SK-N-SH (cell line): ENCODE data around the gene HSPA1L. TPM values are rescaled to one million over a fixed set of nuclear protein-coding genes. Genes with fewer than 3 reads are reported as not detected.

Experiments
- CTCF ChIA-PET: fragments of 300-600, 350-600 bp; formaldehyde crosslinking; extraction: SDS; loops from one replicate; lab custom pipeline; 2021; lab: Yijun Ruan, JAX
- POLR2A ChIA-PET: fragments of 350-600 bp; sonication (Branson Sonifier 250); formaldehyde crosslinking; extraction: SDS; loops from one replicate; lab custom pipeline; 2020; ENCODE audit warnings: antibody characterized with exemption, inconsistent platforms; lab: Yijun Ruan, JAX
- DNase-seq: peaks from one replicate; pipeline ENCODE4 v3.0.0; 2012
- H2AFZ ChIP-seq: fragments of 200-600 bp; sonication (generic); 2 replicates; pipeline ENCODE4 v1.8.1; 2016; ENCODE audit warnings: antibody characterized with exemption, mild to moderate bottlenecking, low read depth
- H3F3A ChIP-seq: fragments of 200-600 bp; sonication (generic); replicated peaks from 2 replicates; pipeline ENCODE3; 2016; ENCODE audit warnings: antibody characterized with exemption, mild to moderate bottlenecking; ENCODE audit not compliant: insufficient read depth
- H3K27ac ChIP-seq, 2 experiments: fragments of 200-500 bp in 1 of 2; fragments of 200-600 bp in 1 of 2; sonication (Bioruptor generic) in 1 of 2; sonication (generic), shearing (Covaris generic) in 1 of 2; 2 replicates each; pipeline versions ENCODE4 v1.5.1 to v1.6.1; 2014 to 2016; ENCODE audit warnings: low read depth in 2 of 2, inconsistent platforms in 1 of 2, low read length in 1 of 2, mild to moderate bottlenecking in 1 of 2, mixed read lengths in 1 of 2
- H3K27me3 ChIP-seq: fragments of 200-600 bp; sonication (generic), shearing (Covaris generic); 2 replicates; pipeline ENCODE4 v1.6.1; 2016; ENCODE audit warnings: mixed run types; ENCODE audit not compliant: insufficient read depth
- H3K36me3 ChIP-seq, 2 experiments: fragments of 200-500 bp in 1 of 2; fragments of 200-600 bp in 1 of 2; sonication (Bioruptor generic) in 1 of 2; sonication (generic) in 1 of 2; replicated peaks in 1 of 2; 2 replicates each; pipeline versions ENCODE3 to v1.5.1; 2014 to 2016; ENCODE audit warnings: low read length in 1 of 2, mild to moderate bottlenecking in 1 of 2; ENCODE audit not compliant: insufficient read depth in 2 of 2, control insufficient read depth in 1 of 2
- H3K4me1 ChIP-seq, 2 experiments: fragments of 200-500 bp in 1 of 2; fragments of 200-600 bp in 1 of 2; sonication (Bioruptor generic) in 1 of 2; sonication (generic), shearing (Covaris generic) in 1 of 2; 2 replicates each; pipeline versions ENCODE4 v1.5.1 to v1.6.1; 2014 to 2016; ENCODE audit warnings: low read depth in 1 of 2, low read length in 1 of 2, mixed run types in 1 of 2; ENCODE audit not compliant: insufficient read depth in 2 of 2, control insufficient read depth in 1 of 2
- H3K4me2 ChIP-seq: fragments of 200-600 bp; sonication (generic), shearing (Covaris generic); 2 replicates; pipeline ENCODE4 v1.6.1; 2017; ENCODE audit warnings: mixed run types
- H3K4me3 ChIP-seq, 2 experiments: fragments of 200-500 bp in 1 of 2; fragments of 200-600 bp in 1 of 2; sonication (Bioruptor generic) in 1 of 2; sonication (generic), shearing (Covaris generic) in 1 of 2; 2 replicates each; pipeline versions ENCODE4 v1.5.1 to v1.8.1; 2014 to 2016; ENCODE audit warnings: low read depth in 2 of 2, inconsistent platforms in 1 of 2, low read length in 1 of 2, mild to moderate bottlenecking in 1 of 2, mixed read lengths in 1 of 2, moderate library complexity in 1 of 2
- H3K79me2 ChIP-seq: fragments of 200-600 bp; sonication (generic); 2 replicates; pipeline ENCODE4 v1.8.1; 2017; ENCODE audit warnings: mild to moderate bottlenecking; ENCODE audit not compliant: insufficient read depth
- H3K9ac ChIP-seq: fragments of 200-600 bp; sonication (generic); 2 replicates; pipeline ENCODE4 v1.6.1; 2017; ENCODE audit warnings: mixed run types
- H3K9me2 ChIP-seq: fragments of 200-600 bp; sonication (generic); 2 replicates; pipeline ENCODE4 v1.6.1; 2017; ENCODE audit warnings: mixed run types
- H3K9me3 ChIP-seq: fragments of 200-600 bp; sonication (generic); 2 replicates; pipeline ENCODE4 v1.6.1; 2017; ENCODE audit warnings: mixed run types, mild to moderate bottlenecking, moderate library complexity
- H4K20me1 ChIP-seq: fragments of 200-600 bp; sonication (generic); 2 replicates; pipeline ENCODE4 v1.6.1; 2017; ENCODE audit warnings: mild to moderate bottlenecking, mixed run types; ENCODE audit not compliant: insufficient read depth
- ELF1 ChIP-seq: IDR thresholded peaks from 2 replicates; pipeline ENCODE4 v1.4.0; 2012
- EP300 ChIP-seq, 2 experiments: IDR thresholded peaks; 2 replicates each; pipeline versions ENCODE4 v1.4.0 to v1.6.1; 2012; ENCODE audit warnings: borderline replicate concordance in 1 of 2, low read depth in 1 of 2, low read length in 1 of 2
- FOSL2 ChIP-seq: IDR thresholded peaks from 2 replicates; pipeline ENCODE4 v1.4.0; 2012; ENCODE audit warnings: low read depth, mild to moderate bottlenecking, moderate library complexity, borderline replicate concordance
- FOXM1 ChIP-seq: IDR thresholded peaks from 2 replicates; pipeline ENCODE4 v1.4.0; 2012; ENCODE audit warnings: low read depth, mild to moderate bottlenecking
- GABPA ChIP-seq: IDR thresholded peaks from 2 replicates; pipeline ENCODE4 v1.4.0; 2012; ENCODE audit warnings: low read depth, mild to moderate bottlenecking
- GATA2 ChIP-seq: sonication (generic); formaldehyde crosslinking; IDR thresholded peaks from 2 replicates; pipeline ENCODE4 v1.5.0; 2020; ENCODE audit warnings: mild to moderate bottlenecking, missing genetic modification reagents
- NFIC ChIP-seq: IDR thresholded peaks from 2 replicates; pipeline ENCODE4 v1.4.0; 2012; ENCODE audit warnings: borderline replicate concordance
- POLR2AphosphoS5 ChIP-seq: IDR thresholded peaks from 2 replicates; pipeline ENCODE4 v1.6.1; 2012; ENCODE audit warnings: low read depth, low read length
- RFX5 ChIP-seq: IDR thresholded peaks from 2 replicates; pipeline ENCODE4 v1.6.1; 2012; ENCODE audit warnings: mild to moderate bottlenecking, improper control_type of control experiment, low read length
- SIN3A ChIP-seq: IDR thresholded peaks from 2 replicates; pipeline ENCODE4 v1.6.1; 2012; ENCODE audit warnings: low read depth, mild to moderate bottlenecking, low read length, moderate library complexity, borderline replicate concordance
- TAF1 ChIP-seq: IDR thresholded peaks from 2 replicates; pipeline ENCODE4 v1.6.1; 2012; ENCODE audit warnings: low read depth, mild to moderate bottlenecking, low read length, moderate library complexity, borderline replicate concordance
- WGBS: methylation state at CpG from one replicate; pipeline ENCODE4 v1.1.6; 2017; ENCODE audit warnings: low lambda C conversion rate; 5-methylcytosine and 5-hydroxymethylcytosine counted together
- polyA plus RNA-seq, 3 experiments: library from polyadenylated mRNA; depleted of rRNA; stranded (reverse); fragments of >200 nt; gene quantifications; 2 replicates each; pipeline ENCODE4 v1.2.3, GENCODE V29; 2012
- TF ChIP-seq, protein P1 (sequence below): IDR thresholded peaks from 2 replicates; pipeline ENCODE4; 2012
- TF ChIP-seq, protein P2 (sequence below): IDR thresholded peaks from 2 replicates; pipeline ENCODE4 v1.4.0; 2012; ENCODE audit warnings: low read depth, borderline replicate concordance

Gene HSPA1L
- polyA plus RNA-seq, 1 of the 3 experiments (the other 2 are of a cell fraction): 0.69 TPM

DNA sequence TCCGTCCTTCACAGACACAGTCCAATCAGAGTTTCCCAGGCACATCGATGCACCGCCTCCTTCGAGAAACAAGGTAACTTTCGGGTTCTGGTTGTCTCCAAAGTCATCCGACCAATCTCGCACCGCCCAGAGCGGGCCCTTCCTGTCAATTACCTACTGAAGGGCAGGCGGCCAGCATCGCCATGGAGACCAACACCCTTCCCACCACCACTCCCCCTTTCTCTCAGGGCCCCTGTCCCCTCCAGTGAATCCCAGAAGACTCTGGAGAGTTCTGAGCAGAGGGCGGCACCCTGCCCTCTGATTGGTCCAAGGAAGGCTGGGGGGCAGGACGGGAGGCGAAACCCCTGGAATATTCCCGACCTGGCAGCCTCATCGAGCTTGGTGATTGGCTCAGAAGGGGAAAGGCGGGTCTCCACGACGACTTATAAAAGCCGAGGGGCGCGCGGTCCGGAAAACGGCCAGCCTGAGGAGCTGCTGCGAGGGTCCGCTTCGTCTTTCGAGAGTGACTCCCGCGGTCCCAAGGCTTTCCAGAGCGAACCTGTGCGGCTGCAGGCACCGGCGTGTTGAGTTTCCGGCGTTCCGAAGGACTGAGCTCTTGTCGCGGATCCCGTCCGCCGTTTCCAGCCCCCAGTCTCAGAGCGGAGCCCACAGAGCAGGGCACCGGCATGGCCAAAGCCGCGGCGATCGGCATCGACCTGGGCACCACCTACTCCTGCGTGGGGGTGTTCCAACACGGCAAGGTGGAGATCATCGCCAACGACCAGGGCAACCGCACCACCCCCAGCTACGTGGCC is 12.4 kb upstream of the HSPA1L start, which contains the start of gene HSPA1B:
Gene HSPA1B, plus strand, starts transcription at position 453 of the 794 bp plus-strand sequence. Its CDS starts 213 bp downstream, at position 666.
- DNase-seq: peak; percentile 87
- POLR2A ChIA-PET: interaction anchor here (0.6 to 2.2 kb wide), 10 partner anchors 13 to 229 kb away, joined by 3 to 10 read pairs (median 4); partner anchors contain the start of genes ABHD16A, DDAH2, HSPA1A and HSPA1L

GRCh38 chr6:31826793-31827285 is 11.8 kb upstream of the HSPA1L start:
- no peak for DNase-seq
- WGBS: 6% methylated on average over 6 of the region's 13 CpGs
- H3K27ac ChIP-seq: peak overlapping the region; percentile 86 to 90

More for the DNA sequence above, 12.4 kb upstream of the HSPA1L start, which contains the start of gene HSPA1B:
- H3K27ac ChIP-seq: peak within 1 kb of the TSS; percentile 86 to 90
- peak within 1 kb of the TSS; percentile 73 for H3K9ac ChIP-seq
- TF ChIP-seq POLR2AphosphoS5 (peak; percentile 99), RFX5 (0 out of 2 replicates have a peak, but pooled peaks have one; percentile 36), TAF1 (peak; percentile 77; the same call in 1 of the 2 replicates), FOSL2 (no peak), FOXM1 (no peak), GATA2 (CRISPR knock-in tag) (no peak), SIN3A (no peak), ELF1 (0 out of 2 replicates have a peak, but pooled peaks have one; percentile 5), EP300 (IDR thresholded peaks at IDR 0.05; ENCODE audit: borderline replicate concordance in 1 of 2, low read depth in 1 of 2, low read length in 1 of 2) (peak in 1 of 2 experiments; percentile 91; a peak in 2 of 4 replicates)
- TF ChIP-seq, protein P1, sequence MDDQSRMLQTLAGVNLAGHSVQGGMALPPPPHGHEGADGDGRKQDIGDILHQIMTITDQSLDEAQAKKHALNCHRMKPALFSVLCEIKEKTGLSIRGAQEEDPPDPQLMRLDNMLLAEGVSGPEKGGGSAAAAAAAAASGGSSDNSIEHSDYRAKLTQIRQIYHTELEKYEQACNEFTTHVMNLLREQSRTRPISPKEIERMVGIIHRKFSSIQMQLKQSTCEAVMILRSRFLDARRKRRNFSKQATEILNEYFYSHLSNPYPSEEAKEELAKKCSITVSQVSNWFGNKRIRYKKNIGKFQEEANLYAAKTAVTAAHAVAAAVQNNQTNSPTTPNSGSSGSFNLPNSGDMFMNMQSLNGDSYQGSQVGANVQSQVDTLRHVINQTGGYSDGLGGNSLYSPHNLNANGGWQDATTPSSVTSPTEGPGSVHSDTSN: peak; percentile 76
- H3K4me1 ChIP-seq: peaks cover 7 to 10% of the 10 kb centered on the region in 2 experiments; a peak in 2 of 4 replicates
- peak within 1 kb of the TSS; percentile 54 to 62 for H3K4me3 ChIP-seq
- no peaks in the 10 kb centered on the region for H3K36me3 ChIP-seq
- H3K9me2 ChIP-seq: no peaks in the 10 kb centered on the region
- WGBS: 0% methylated on average over 2 of the region's 56 CpGs
- H4K20me1 ChIP-seq: no peaks in the 10 kb centered on the region
- CTCF ChIA-PET: interaction anchor here (0.8 to 1.5 kb wide), 3 partner anchors 11 to 98 kb away, joined by 3 to 4 read pairs (median 3); partner anchors contain the start of gene DDAH2
- H3K9me3 ChIP-seq: no peaks in the 10 kb centered on the region
- H2AFZ ChIP-seq: peak within 1 kb of the TSS; percentile 93
- no peaks in the 10 kb centered on the region for H3K27me3 ChIP-seq
- H3K4me2 ChIP-seq: peak within 1 kb of the TSS; percentile 74
- peaks cover 9% of the 10 kb centered on the region for H3F3A ChIP-seq
- peaks cover 24% of the 10 kb centered on the region for H3K79me2 ChIP-seq

More at GRCh38 chr6:31826793-31827285, 11.8 kb upstream of the HSPA1L start:
- Histone ChIP-seq H3K9me2 (no peaks in the 10 kb centered on the region), H3K79me2 (peaks cover 23% of the 10 kb centered on the region), H3K4me1 (peaks cover 7 to 9% of the 10 kb centered on the region in 2 experiments; a peak in 2 of 4 replicates), H3F3A (peaks cover 8% of the 10 kb centered on the region), H3K27me3 (no peaks in the 10 kb centered on the region), H2AFZ (peak overlapping the region; percentile 93), H4K20me1 (no peaks in the 10 kb centered on the region), H3K36me3 (no peaks in the 10 kb centered on the region), H3K4me3 (peak overlapping the region; percentile 37 to 57), H3K4me2 (peak overlapping the region; percentile 74), H3K9ac (peak overlapping the region; percentile 73), H3K9me3 (no peaks in the 10 kb centered on the region)
- CTCF ChIA-PET: interaction anchor here (0.7 to 1.5 kb wide), 4 partner anchors 12 to 146 kb away, joined by 3 to 4 read pairs (median 3); partner anchors contain the start of gene VARS1
- POLR2A ChIA-PET: interaction anchor here (0.6 to 2.2 kb wide), 9 partner anchors 12 to 228 kb away, joined by 3 to 10 read pairs (median 3); partner anchors contain the start of genes ABHD16A, DDAH2, HSPA1A and HSPA1L
- TF ChIP-seq NFIC (peak; percentile 26; the same call in 1 of the 2 replicates), TAF1 (peak; percentile 26; the same call in 1 of the 2 replicates), GABPA (0 out of 2 replicates have a peak, but pooled peaks have one; percentile 4)
- TF ChIP-seq, protein P2, sequence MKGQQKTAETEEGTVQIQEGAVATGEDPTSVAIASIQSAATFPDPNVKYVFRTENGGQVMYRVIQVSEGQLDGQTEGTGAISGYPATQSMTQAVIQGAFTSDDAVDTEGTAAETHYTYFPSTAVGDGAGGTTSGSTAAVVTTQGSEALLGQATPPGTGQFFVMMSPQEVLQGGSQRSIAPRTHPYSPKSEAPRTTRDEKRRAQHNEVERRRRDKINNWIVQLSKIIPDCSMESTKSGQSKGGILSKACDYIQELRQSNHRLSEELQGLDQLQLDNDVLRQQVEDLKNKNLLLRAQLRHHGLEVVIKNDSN: no peak
